NCI-H510A (cell line): Measurements from ENCODE around the gene SBK2.
"Not testable (repeated sequence)": the region's sequence is repeated elsewhere in the genome, so short reads cannot be mapped to it uniquely, and the experiment has no call there.

Experiments
- DNase-seq: peaks from one replicate; lab custom pipeline; 2025; lab: John Stamatoyannopoulos, UW

The SBK2 gene

DNA sequence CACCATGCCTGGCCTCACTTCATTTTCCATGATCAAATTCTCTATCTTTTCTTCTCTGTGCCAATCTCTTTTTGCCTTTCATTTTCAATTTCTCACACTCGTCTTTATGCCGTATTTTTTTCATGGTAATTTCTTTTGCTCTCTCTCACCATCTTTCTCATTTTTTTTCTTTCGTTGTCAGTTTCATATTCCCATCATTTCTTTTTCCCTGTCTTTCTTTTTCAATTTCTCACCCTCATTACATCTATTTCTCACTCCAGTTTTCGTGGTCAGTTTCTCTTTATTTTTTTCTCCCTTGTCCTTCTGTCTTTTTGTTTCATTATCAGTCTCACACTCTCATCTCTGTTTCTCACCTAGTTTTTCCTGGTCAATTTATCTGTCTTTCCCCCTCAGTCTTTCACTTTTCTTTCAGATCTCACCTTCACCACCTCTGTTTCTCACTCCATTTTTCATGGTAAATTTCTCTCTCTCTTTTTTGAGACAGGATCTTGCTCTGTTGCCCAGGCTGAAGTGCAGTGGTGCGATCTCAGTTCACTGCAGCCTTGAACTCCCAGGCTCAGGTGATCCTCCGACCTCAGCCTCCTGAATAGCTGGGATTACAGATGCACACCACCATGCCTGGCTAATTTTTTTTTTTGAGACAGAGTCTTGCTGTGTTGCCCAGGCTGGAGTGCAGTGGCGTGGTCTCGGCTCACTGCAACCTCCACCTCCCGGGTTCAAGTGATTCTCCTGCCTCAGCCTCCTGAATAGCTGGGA lies 34.6 kb downstream of the SBK2 start:
- DNase-seq: no peak

DNA sequence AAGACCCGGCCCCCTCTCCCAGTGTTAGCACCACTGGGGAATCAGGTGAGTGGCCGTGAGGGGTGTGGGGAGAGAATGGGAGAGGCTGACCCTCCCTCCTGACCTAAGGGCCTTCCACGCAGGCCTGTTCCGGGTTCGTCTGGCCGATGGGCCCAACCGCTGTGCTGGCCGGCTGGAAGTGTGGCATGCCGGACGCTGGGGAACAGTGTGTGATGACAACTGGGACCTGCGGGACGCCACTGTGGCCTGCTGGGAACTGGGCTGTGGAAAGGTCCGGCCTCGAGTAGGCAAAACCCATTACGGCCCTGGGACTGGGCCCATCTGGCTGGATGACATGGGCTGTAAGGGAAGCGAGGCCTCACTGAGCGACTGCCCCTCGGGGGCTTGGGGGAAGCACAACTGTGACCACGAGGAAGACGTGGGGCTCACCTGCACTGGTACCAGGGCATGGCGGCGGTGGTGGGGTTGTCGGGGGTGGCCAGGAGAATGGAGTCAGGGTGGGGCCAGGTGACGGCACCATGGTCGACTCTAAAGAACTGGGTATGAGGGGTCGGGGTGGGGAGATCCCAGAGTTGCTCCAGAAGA lies 36.5 kb downstream of the SBK2 start:
- no peak for DNase-seq

DNA sequence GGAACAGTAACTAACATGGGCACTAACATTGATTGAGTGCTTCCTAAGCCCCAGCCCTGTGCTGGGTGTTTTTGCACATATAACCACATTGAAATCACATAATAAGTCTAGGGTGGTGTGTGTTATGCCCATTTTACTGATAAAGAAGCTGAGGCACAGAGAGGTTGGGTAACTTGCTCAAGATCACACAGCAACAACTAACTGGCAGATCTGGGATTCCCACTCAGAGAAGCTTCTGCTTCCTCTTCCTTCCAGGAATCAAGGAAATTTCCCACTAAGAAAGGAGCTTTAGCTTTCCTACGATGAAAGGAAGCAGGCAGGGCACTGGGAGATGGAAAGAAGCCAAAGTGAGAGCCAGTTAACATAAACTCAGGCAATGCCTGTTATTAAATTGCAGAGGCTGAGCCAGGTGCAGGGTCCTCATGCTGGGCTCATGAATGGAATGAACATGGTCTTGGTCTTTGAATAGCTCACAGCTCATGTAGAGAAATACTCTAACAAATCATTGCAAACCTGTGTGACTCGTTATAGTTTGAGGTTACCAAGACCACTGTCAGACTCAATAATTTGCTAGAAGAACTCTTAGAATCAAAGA lies 38.6 kb downstream of the SBK2 start:
- DNase-seq: no peak

DNA sequence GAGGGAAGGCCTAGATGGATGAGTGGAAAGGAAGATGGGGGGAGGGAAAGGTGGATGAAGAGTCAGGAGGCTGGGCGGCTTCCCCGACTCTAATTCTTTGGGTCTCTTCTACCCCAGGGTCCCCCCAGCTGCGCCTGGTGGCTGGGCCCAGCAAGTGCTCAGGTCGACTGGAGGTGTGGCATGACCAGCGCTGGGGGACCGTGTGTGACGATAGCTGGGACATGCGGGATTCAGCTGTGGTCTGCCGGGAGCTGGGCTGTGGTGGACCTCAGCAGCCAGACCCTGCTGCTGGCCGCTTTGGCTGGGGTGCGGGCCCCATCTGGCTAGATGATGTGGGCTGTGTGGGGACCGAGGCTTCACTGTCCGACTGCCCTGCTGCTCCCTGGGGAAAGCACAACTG lies 39.2 kb downstream of the SBK2 start:
- no peak for DNase-seq

DNA sequence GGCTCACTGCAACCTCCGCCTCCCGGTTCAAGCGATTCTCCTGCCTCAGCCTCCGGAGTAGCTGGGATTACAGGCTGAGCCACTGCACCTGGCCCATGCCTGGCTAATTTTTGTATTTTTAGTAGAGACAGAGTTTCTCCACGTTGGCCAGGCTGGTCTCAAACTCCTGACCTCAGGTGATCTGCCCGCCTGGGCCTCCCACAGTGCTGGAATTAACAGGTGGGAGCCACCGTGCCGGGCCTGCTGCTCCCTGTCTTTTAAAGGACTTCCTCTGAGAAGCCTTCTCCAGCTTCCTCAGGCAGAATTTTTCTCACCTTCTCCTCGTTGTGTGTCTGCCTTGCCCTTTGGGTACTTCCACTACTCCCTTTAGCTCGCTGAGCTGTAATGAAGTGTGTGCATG lies 40.1 kb downstream of the SBK2 start:
- not testable (repeated sequence) for DNase-seq

DNA sequence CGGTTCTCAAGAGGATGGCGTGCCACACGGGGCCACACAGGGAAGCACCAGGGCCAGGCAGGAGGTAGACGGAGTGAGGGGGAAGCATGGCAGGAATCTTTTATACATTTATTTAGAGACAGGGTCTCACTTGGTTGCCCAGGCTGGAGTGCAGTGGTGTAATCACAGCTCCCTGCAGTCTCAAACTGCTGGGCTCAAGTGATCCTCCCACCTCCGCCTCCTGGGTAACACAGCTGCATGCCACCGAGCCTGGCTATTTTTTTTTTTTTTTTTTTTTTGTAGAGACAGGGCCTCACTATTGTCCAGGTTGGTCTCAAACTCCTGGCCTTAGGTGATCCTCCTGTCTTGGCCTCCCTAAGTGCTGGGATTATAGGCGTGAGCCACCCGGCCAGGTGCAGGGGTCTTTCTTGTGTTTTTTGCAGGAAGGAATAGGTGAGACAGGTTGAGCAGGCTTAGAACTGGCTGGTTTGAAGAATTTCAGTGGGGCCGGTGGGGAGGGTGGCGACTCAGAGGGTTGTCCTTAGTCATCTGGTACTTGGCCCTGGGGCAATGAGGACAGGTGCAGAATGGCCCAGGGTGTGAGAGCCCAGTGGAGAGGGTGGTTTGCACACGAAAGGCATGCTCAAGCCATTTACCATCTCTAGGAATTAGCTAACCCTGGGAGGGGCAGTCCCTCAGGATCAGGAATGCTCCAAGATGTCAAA lies 41.1 kb downstream of the SBK2 start:
- DNase-seq: no peak

GRCh38 chr19:55494172-55494761 lies 42.7 kb downstream of the SBK2 start:
- DNase-seq: no peak

DNA sequence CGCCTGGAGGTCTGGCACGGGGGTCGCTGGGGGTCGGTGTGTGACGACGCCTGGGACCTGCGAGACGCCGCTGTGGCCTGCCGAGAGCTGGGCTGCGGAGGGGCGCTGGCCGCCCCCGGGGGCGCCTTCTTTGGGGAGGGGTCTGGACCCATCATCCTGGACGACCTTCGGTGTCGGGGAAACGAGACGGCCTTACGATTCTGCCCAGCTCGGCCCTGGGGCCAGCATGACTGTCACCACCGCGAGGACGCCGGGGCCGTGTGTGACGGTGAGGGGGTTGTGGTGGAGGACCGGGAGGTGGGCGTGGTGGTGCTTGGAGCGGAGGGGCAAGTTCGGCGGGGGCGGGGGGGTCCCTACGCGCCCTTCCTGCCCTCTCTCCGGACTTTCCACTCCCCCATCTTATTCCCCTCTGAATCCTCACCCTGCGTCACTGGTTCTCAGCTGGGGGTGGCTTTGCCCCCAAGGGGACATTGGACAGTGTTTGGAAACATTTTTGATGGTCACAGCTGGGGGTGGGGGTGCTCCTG lies 43.2 kb downstream of the SBK2 start:
- no peak for DNase-seq

DNA sequence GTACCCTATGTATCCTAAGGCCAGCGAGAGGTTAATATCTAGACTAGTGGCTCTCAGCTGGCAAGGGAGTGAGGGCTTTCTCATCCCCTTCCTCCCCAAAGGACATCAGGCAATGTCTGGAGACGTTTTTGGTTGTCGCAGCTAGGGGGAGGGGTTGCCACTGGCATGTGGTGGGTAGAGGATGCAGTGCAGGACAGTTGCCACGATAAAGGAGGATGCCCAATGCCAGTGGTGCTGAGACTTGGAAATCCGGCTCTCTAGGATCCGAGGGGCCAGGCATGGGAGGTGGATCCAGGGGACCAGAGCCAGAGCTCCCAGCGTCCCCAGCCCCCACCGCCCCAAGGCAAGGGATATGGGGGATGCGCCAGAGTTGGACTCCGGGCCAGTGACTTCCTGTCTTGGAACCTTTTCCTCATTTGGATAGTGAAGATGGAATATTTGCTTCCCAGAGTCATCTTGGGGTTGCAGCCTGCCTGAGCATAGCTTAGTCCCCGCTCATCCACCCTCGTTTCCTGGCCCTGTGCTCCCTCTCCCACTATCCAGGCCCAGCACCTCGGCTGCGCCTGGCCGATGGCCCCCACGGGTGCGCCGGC lies 43.8 kb downstream of the SBK2 start:
- DNase-seq: no peak

DNA sequence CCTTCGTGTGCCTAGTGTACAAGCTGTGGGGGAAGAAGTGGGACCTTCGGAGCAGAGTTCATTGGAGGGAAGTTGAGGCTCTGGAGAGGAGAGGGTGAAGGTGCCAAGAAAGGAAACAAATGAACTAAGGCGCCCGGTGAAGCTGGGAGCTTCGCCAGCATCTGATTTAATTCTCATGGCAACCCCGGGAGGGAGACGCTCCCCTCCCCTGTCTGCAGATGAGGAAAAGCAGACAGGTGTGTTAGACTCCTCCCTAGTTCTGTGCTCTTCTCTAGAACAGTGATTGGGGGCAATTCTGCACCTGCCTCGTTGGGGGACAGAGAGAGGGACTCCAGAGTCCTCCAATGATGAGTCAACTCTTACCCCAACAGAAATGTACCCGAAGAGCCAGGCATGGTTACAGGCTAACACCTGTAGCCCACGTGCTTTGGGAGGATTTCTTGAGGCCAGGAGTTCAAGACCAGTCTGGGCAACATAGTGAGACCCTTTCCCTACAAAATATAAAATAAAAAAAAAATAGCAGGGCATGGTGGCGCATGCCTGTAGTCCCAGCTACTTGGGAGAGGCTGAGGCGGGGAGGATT lies 44.5 kb downstream of the SBK2 start:
- no peak for DNase-seq

DNA sequence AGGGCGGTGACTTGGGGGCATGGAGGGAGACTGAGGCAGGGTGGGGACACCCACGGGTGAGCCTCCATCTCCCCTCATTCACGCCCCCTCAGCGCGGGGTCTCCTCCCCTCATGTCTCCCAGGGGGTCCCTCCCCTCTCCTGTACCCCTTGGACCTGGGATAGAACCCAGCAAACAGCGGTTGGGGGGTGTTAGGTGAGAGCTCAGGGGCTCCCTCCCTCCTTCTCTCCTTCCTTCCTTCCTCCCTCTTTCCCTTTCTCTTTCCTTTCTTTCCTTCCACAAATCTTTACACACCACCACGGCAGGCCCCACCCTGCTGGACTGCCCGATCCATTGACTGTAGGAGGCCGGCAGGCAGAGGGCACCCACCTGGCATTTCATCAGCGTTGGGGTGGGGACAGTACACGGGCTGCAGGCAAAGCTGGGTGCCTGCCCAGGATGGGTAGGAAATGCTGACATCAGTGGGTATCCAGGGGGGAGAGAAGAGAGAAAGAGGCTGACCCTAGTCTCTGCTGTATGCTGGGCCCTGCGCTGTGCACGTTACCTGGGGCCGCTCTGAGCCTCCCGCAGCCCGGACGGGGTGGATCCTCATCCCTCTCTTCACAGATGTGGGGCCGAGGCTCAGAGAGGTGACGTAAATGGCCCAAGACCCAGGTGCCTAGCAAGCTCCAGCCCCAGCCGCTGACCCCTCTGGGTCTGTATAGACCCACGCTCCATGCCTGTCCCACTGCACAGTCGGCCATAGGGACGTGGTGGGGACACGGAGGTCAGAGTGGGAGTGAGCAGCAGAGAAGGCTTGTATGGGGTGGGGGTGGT lies 45.2 kb downstream of the SBK2 start:
- no peak for DNase-seq

- DNase-seq: no peak
These were observed 46.2 kb downstream of the SBK2 start for GRCh38 chr19:55490478-55491432.

- no peak for DNase-seq
These were observed 47.0 kb downstream of the SBK2 start for GRCh38 chr19:55489711-55490477.

DNA sequence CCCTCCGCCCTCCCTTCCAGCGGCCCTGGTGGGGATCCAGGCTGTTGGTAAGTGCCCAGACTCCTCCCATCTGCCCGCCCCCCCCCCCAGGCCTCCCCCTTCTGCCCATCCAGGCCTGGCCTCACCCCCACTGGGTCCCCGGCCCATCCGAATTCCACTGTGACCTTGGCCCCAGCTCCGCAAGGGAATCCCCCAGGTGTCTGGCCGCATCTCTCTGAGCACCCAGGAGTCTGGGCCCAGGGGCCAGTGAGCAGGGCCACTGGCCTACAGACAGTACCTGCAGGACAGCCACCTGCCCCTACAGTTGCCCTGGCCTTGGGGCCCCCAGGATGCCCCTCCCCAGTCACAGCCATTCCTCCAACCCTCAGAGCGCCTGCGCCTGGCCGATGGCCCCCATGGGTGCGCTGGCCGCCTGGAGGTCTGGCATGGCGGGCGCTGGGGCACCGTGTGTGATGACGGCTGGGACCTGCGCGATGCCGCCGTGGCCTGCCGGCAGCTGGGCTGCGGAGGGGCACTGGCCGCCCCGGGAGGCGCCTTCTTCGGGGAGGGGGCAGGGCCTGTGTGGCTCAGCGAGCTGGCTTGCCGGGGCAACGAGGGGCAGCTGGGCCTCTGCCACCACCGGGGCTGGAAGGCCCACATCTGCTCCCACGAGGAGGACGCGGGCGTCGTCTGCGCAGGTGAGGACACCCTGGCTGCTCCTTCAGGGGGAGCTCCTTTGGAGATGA lies 47.8 kb downstream of the SBK2 start:
- no peak for DNase-seq

- DNase-seq: no peak
These were observed 48.8 kb downstream of the SBK2 start, which contains the start of gene SSC5D for GRCh38 chr19:55487924-55488687. Gene SSC5D, plus strand, starts transcription at chr19:55488436. Its CDS starts 154 bp downstream, at chr19:55488590.

- no peak for DNase-seq
These were observed 49.7 kb downstream of the SBK2 start for GRCh38 chr19:55486971-55487923.
